ENCODE data around the gene GTF2F1.
"Not testable (repeated sequence)": the region's sequence is repeated elsewhere in the genome, so short reads cannot be mapped to it uniquely, and the experiment has no call there.

GTF2F1 gene

GRCh38 chr19:6381030-6381750 is 11.8 kb downstream of the GTF2F1 start:
- DNase-seq, result no peak

DNA sequence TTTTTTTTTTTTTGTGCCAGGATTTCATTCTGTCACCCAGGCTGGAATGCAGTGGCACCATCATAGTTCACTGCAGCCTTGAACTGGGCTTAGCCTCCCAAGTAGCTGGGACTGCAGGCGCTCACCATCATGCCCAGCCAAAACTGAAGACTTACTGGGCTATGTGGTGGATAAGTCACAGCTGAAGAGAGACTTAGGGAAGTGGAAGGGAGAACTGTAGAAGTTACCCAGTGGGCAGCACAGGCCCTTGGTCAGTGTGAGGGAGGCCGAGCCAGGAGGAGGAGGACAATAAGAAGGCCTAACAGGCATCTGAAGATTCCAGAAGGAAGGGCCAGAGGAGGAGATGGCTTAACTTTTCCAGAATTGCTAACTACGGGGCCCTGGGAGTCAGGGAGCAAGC is 13.2 kb downstream of the GTF2F1 start:
- DNase-seq, result no peak

GRCh38 chr19:6378486-6378885 is 14.5 kb downstream of the GTF2F1 start:
- no peak for DNase-seq

GRCh38 chr19:6378041-6378440 is 14.9 kb downstream of the GTF2F1 start:
- no peak for DNase-seq

DNA sequence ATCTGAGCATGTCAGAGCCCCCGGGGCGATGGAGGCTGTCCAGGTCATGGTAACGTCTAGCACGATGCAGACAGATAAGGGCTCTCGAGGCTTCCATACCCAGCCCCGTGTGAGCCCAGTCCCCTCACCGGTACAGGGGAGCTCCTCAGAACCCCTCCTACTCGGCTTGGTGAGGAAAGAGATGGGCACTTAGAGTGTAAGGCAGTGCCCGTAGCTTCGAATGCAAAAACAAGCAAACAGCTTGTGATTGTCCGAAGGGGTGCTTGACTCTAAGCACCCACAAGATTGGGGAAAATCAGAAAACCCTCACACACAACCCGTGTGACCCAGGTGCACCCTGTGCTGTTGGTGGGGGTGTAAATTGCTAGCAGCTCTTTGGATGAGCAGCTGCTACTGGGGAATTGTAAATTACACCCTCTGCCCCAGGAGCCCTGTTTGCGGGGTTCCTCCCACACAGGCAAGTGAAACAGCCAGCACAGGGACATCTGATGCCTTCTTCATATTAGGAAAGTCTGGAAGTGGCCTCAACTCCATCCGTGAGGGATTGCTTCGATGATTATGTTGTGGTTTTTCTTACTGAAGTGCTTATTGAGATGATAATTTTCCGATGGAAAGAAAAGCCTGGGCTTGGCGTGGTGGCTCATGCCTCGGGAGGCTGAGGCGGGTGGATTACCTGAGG is 16.3 kb downstream of the GTF2F1 start:
- no peak for DNase-seq

- no peak for DNase-seq
These were observed 17.5 kb downstream of the GTF2F1 start, which contains the start of gene PSPN for GRCh38 chr19:6375411-6376010. TSS of gene PSPN (minus strand) at chr19:6375933. CDS start at chr19:6375849, 84 bp downstream.

- no peak for DNase-seq
These were observed 18.1 kb downstream of the GTF2F1 start for GRCh38 chr19:6374711-6375410.

DNA sequence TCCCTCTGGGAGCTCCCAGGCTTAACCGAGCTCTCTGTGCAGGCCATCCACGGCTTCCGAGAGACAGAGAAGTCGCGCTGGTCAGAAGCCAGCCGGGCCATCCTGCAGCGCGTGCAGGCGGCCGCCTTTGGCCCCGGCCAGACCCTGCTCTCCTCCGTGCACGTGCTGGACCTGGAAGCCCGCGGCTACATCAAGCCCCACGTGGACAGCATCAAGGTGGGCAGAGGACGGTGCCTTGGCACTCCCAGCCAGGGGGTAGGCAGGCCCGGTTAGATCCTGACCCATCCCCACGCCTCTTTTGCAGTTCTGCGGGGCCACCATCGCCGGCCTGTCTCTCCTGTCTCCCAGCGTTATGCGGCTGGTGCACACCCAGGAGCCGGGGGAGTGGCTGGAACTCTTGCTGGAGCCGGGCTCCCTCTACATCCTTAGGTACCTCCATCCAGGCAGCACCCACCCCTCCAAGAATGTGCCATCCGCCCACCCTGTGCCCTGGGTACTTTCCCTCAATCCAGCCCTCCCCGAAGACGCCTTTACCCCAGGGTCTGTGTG is 18.7 kb downstream of the GTF2F1 start:
- no peak for DNase-seq

DNA sequence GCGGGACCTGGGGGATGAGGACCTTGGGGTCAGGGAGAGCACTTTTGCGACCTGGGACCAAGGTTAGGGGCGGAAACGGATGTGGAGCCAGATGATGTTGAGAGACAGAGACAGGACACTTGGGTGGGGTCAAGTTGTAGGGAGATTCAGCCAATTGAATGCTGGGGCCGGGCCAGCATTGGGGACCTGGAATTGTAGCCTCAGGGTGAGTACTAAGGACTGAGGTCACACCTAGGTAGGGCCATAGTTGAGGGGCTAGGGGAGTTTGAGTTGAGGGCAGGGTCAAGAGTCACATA is 19.2 kb downstream of the GTF2F1 start:
- no peak for DNase-seq

DNA sequence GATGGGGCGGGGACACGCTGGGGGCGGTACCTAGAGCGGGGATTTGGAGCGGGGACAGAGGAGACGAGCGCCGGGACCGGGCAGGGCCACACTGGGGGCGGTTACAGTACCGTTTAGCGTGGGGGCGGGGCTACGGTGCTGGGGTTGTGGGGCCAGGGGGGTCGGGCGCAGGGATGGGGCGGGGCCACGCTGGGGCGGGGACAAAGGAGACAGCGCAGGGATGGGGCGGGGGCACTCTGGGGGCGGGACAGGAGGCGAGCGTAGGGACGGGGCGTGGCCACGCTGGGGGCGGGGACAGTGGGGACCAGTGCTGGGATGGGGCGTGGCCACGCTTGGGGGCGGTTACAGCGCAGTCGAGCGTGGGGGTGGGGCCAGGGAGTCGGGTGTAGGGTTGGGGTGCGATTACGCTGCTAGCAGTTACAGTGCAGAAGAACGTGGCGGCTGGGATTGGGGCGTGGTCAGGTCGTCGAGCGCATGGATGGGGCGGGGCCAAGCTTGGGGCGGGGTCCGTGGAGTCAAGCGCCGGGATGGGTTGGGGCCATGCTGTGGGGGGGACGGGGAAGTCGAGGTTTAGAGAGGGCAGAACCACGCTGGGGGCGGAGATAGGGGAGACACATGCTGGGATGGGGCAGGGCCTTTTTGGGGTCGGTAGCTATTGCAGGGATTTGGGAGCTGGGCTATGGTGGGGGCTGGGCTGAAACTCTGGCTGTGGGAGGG is 19.7 kb downstream of the GTF2F1 start:
- peak; percentile 96 for DNase-seq

- DNase-seq, result peak; percentile 100
These were observed 20.3 kb downstream of the GTF2F1 start, which contains the start of gene ALKBH7 for GRCh38 chr19:6372594-6373095. TSS of gene ALKBH7 (plus strand) at chr19:6372794. CDS start at chr19:6372821, 27 bp downstream.

GRCh38 chr19:6364353-6364752 is 28.6 kb downstream of the GTF2F1 start:
- DNase-seq, result no peak

GRCh38 chr19:6362351-6362801 is 30.6 kb downstream of the GTF2F1 start:
- peak; percentile 56 for DNase-seq

DNA sequence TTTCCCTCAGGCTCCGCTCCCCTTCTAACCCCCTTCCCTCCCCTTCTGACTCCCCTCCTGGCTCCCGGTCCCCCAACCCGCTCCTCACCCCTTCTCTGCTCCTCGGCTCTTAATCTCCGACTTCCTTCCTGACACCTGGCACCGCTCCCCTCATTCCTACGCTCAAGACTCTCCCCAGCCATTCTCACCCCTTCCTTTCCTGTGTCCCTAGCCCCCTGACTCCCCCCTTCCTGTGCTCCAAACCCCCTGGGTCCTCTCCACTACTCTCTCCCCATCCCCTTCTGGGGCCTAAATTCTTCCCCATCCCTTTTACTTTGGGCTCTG is 31.0 kb downstream of the GTF2F1 start:
- no peak for DNase-seq

GRCh38 chr19:6360857-6361216 is 32.1 kb downstream of the GTF2F1 start:
- not testable (repeated sequence) for DNase-seq

GRCh38 chr19:6360445-6360844 is 32.5 kb downstream of the GTF2F1 start:
- not testable (repeated sequence) for DNase-seq

GRCh38 chr19:6359568-6360341 is 33.2 kb downstream of the GTF2F1 start:
- DNase-seq, result no peak

DNA sequence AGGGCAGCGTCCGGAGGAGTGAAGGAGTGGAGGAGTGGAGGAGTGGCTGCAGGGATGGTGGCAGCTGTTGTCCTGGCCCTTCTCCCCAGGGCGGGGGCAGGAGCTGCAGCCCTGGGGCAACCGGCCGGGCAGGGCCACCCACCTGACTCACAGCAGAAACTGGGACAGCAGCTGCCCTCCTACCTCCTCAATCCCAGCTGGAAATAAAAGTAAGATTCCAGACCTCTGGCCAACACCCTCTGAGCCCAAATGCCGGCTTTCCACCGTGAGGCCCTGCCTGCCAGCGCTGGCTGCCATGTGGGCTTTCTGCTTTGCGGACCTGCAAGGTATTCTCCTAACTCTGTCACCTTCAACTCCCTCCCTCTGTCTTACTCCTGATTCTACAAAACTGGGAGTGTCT is 35.0 kb downstream of the GTF2F1 start:
- DNase-seq, result no peak

- DNase-seq, result no peak
These were observed 35.8 kb downstream of the GTF2F1 start for GRCh38 chr19:6357174-6357573.

- not testable (repeated sequence) for DNase-seq
These were observed 37.5 kb downstream of the GTF2F1 start for GRCh38 chr19:6355321-6356040.

DNA sequence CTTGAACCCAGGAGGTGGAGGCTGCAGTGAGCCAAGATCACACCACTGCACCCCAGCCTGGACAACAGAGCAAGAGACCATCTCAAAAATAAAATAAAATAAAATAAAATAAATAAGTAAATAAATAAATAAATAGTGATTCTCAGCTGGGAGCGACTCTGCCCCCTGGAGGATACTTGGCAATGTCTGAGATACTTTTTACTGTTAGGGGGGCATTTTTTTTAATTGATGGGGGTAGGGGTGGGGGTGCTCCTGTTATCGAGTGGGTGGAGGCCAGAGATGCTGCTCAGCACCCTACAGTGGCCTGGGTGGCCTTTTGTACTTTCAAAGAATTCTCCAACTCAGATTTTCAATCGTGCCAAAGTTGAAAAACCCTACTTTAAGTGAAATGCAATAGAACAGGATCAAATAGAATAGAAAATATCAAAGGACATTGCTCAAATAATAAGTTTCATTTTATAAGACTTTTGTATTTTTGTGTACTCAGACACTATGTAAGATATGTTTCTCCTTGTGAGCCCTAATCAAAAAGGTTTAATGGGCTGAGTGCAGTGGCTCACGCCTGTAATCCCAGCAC is 38.8 kb downstream of the GTF2F1 start:
- no peak for DNase-seq
